SK-N-SH (cell line): ENCODE measurements around the gene LONRF2.

Source experiments
- CTCF ChIP-seq: fragments of 200-600 bp; sonication (generic); IDR thresholded peaks from 2 replicates; pipeline ENCODE4 v1.6.1; 2017; ENCODE audit warnings: antibody characterized with exemption, mild to moderate bottlenecking, moderate library complexity
- ELF1 ChIP-seq: IDR thresholded peaks from 2 replicates; pipeline ENCODE4 v1.4.0; 2012
- FOXM1 ChIP-seq: IDR thresholded peaks from 2 replicates; pipeline ENCODE4 v1.4.0; 2012; ENCODE audit warnings: low read depth, mild to moderate bottlenecking
- POLR2AphosphoS5 ChIP-seq: IDR thresholded peaks from 2 replicates; pipeline ENCODE4 v1.6.1; 2012; ENCODE audit warnings: low read depth, low read length
- REST ChIP-seq: IDR thresholded peaks from 2 replicates; pipeline ENCODE4 v1.6.1; 2012; ENCODE audit warnings: mild to moderate bottlenecking, low read depth, low read length, moderate library complexity
- RFX5 ChIP-seq: IDR thresholded peaks from 2 replicates; pipeline ENCODE4 v1.6.1; 2012; ENCODE audit warnings: mild to moderate bottlenecking, improper control_type of control experiment, low read length
- SMC3 ChIP-seq: IDR thresholded peaks from 2 replicates; pipeline ENCODE4 v1.6.1; 2012; ENCODE audit warnings: low read depth, low read length, improper control_type of control experiment
- TAF1 ChIP-seq: IDR thresholded peaks from 2 replicates; pipeline ENCODE4 v1.6.1; 2012; ENCODE audit warnings: low read depth, mild to moderate bottlenecking, low read length, moderate library complexity, borderline replicate concordance
- TEAD4 ChIP-seq: IDR thresholded peaks from 2 replicates; pipeline ENCODE4 v1.4.0; 2012; ENCODE audit warnings: mild to moderate bottlenecking, borderline replicate concordance; ENCODE audit not compliant: insufficient read depth
- ZBTB33 ChIP-seq: IDR thresholded peaks from 2 replicates; pipeline ENCODE4 v1.4.0; 2012; ENCODE audit warnings: low read depth, borderline replicate concordance

DNA sequence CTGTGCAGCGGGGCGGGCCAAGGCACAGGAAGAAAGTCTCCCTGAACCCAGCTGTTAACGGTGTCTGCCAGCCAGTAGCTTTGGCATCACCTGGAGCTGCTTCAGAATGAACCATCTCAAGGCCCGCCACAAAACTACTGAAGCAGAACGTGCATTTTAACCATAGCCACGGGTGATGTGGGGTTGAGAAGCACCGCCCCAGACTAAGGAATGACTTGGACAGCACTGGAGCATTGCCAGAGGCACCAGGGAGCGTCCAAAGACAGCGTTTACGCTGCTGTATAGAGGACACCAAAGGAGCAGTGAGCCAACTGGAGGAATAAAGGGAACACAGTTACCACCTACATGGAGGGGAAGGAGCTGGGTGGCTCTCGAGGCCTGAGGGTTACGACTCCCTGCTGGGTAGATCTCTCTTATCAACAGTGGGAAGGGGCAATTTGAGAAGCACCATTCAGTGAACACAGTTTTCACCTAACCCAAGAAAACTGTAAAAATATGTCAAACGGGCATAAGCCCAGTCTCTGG lies 28.4 kb upstream of the LONRF2 start:
- no peak for TF ChIP-seq CTCF
- no peak for TF ChIP-seq RFX5
- TF ChIP-seq REST: no peak
- no peak for TF ChIP-seq ELF1
- TF ChIP-seq SMC3: no peak
- TF ChIP-seq FOXM1: no peak
- no peak for TF ChIP-seq TAF1
- no peak for TF ChIP-seq POLR2AphosphoS5
- TF ChIP-seq ZBTB33: no peak
- TF ChIP-seq TEAD4: no peak
